HEK293 (cell line): ENCODE data around the gene HIP1.
A peak's percentile ranks its signal among the peaks of the same experiment; 100 is the strongest.

Experiments
- CTCF ChIA-PET: fragments of 350-600 bp; formaldehyde crosslinking; extraction: SDS; loops from one replicate; lab custom pipeline; 2021; ENCODE audit warnings: antibody characterized with exemption; lab: Yijun Ruan, JAX
- POLR2A ChIA-PET: fragments of 300-600 bp; formaldehyde crosslinking; extraction: SDS; loops from one replicate; lab custom pipeline; 2020; ENCODE audit warnings: antibody characterized with exemption, inconsistent platforms; lab: Yijun Ruan, JAX
- H3K27ac ChIP-seq: fragments of 200-500 bp; sonication (Bioruptor generic); 2 replicates; pipeline ENCODE4 v1.5.1; 2014; ENCODE audit warnings: low read depth, low read length, control low read depth, inconsistent platforms; ENCODE audit errors: extremely low read depth
- H3K36me3 ChIP-seq, 2 experiments: fragments of 200-500 bp in 1 of 2; sonication (Bioruptor generic) in 1 of 2; 1 replicate in 1 of 2; 2 replicates in 1 of 2; pipeline ENCODE4 v1.5.1; 2014 to 2017; ENCODE audit warnings: inconsistent platforms in 2 of 2, low read length in 2 of 2; ENCODE audit not compliant: control insufficient read depth in 2 of 2, insufficient read depth in 1 of 2
- H3K4me1 ChIP-seq: fragments of 200-500 bp; sonication (Bioruptor generic); 2 replicates; pipeline ENCODE4 v1.5.1; 2014; ENCODE audit warnings: mild to moderate bottlenecking, low read length, inconsistent platforms; ENCODE audit not compliant: control insufficient read depth, insufficient read depth
- H3K4me3 ChIP-seq: 2 replicates; pipeline ENCODE4 v1.5.1; 2011; ENCODE audit warnings: low read depth, mild to moderate bottlenecking, control low read depth, low read length, moderate library complexity
- H3K9me3 ChIP-seq: fragments of 200-500 bp; sonication (Bioruptor generic); 2 replicates; pipeline ENCODE4 v1.5.1; 2014; ENCODE audit warnings: low read depth, low read length, inconsistent platforms; ENCODE audit not compliant: control insufficient read depth, insufficient read depth
- EGR2 ChIP-seq: fragments of 450-650 bp; formaldehyde crosslinking; IDR thresholded peaks from 2 replicates; pipeline ENCODE4 v1.5.1; 2016; ENCODE audit warnings: low read depth, missing biosample characterization, missing genetic modification characterization
- GLI4 ChIP-seq: fragments of 450-650 bp; formaldehyde crosslinking; IDR thresholded peaks from 2 replicates; pipeline ENCODE4 v1.5.1; 2016; ENCODE audit warnings: missing biosample characterization, missing genetic modification characterization
- KLF10 ChIP-seq: fragments of 450-650 bp; IDR thresholded peaks from 2 replicates; pipeline ENCODE4 v1.5.1; 2018; ENCODE audit warnings: missing biosample characterization, mild to moderate bottlenecking, missing genetic modification characterization
- PRDM1 ChIP-seq: fragments of 450-650 bp; formaldehyde crosslinking; IDR thresholded peaks from 2 replicates; pipeline ENCODE4; 2016; ENCODE audit warnings: missing biosample characterization, missing genetic modification characterization
- SP3 ChIP-seq: fragments of 450-650 bp; formaldehyde crosslinking; IDR thresholded peaks from 2 replicates; pipeline ENCODE4 v1.5.1; 2016; ENCODE audit warnings: missing biosample characterization, missing genetic modification characterization
- ZBTB20 ChIP-seq: fragments of 450-650 bp; formaldehyde crosslinking; IDR thresholded peaks from 2 replicates; pipeline ENCODE4 v1.5.1; 2016; ENCODE audit warnings: missing biosample characterization, missing genetic modification characterization
- ZNF169 ChIP-seq: fragments of 450-650 bp; formaldehyde crosslinking; IDR thresholded peaks from 2 replicates; pipeline ENCODE4 v1.5.1; 2016; ENCODE audit warnings: missing biosample characterization, missing genetic modification characterization
- ZNF175 ChIP-seq: fragments of 450-650 bp; formaldehyde crosslinking; IDR thresholded peaks from 2 replicates; pipeline ENCODE4 v1.5.1; 2016; ENCODE audit warnings: missing biosample characterization, missing genetic modification characterization
- ZNF223 ChIP-seq: fragments of 450-650 bp; formaldehyde crosslinking; IDR thresholded peaks from 2 replicates; pipeline ENCODE4 v1.5.1; 2016; ENCODE audit warnings: missing biosample characterization, missing genetic modification characterization
- ZNF24 ChIP-seq: fragments of 450-650 bp; formaldehyde crosslinking; IDR thresholded peaks from 2 replicates; pipeline ENCODE4 v1.5.1; 2016; ENCODE audit warnings: missing biosample characterization, missing genetic modification characterization
- ZNF366 ChIP-seq: fragments of 450-650 bp; formaldehyde crosslinking; conservative IDR thresholded peaks from 2 replicates; pipeline ENCODE4 v1.5.1; 2016; ENCODE audit warnings: missing biosample characterization, missing genetic modification characterization
- ZNF529 ChIP-seq: fragments of 450-650 bp; formaldehyde crosslinking; IDR thresholded peaks from 2 replicates; pipeline ENCODE4 v1.5.1; 2017; ENCODE audit warnings: missing genetic modification characterization, missing biosample characterization; ENCODE audit not compliant: insufficient replicate concordance
- ZNF596 ChIP-seq: fragments of 450-650 bp; IDR thresholded peaks from 2 replicates; pipeline ENCODE4 v1.5.0; 2018; ENCODE audit warnings: missing biosample characterization, mild to moderate bottlenecking, missing genetic modification characterization, moderate library complexity
- ZNF837 ChIP-seq: fragments of 450-650 bp; formaldehyde crosslinking; IDR thresholded peaks from 2 replicates; pipeline ENCODE4 v1.5.1; 2016; ENCODE audit warnings: missing biosample characterization, missing genetic modification characterization
- ZXDB ChIP-seq: fragments of 450-650 bp; formaldehyde crosslinking; IDR thresholded peaks from 2 replicates; pipeline ENCODE4 v1.5.1; 2016; ENCODE audit warnings: missing biosample characterization, missing genetic modification characterization
- TF ChIP-seq, protein P1 (sequence below): fragments of 450-650 bp; formaldehyde crosslinking; IDR thresholded peaks from 2 replicates; pipeline ENCODE4 v1.5.1; 2016; ENCODE audit warnings: missing biosample characterization, missing genetic modification characterization
- TF ChIP-seq, protein P2 (sequence below): fragments of 450-650 bp; formaldehyde crosslinking; IDR thresholded peaks from 2 replicates; pipeline ENCODE4 v1.5.1; 2016; ENCODE audit warnings: missing biosample characterization, missing genetic modification characterization
- TF ChIP-seq, protein P3 (sequence below): fragments of 450-650 bp; formaldehyde crosslinking; IDR thresholded peaks from 2 replicates; pipeline ENCODE4 v1.5.1; 2016; ENCODE audit warnings: missing biosample characterization, missing genetic modification characterization, low read depth
- TF ChIP-seq, protein P4 (sequence below): fragments of 450-650 bp; formaldehyde crosslinking; IDR thresholded peaks from 2 replicates; pipeline ENCODE4 v1.5.1; 2017; ENCODE audit warnings: missing biosample characterization, missing genetic modification characterization

The HIP1 gene

DNA sequence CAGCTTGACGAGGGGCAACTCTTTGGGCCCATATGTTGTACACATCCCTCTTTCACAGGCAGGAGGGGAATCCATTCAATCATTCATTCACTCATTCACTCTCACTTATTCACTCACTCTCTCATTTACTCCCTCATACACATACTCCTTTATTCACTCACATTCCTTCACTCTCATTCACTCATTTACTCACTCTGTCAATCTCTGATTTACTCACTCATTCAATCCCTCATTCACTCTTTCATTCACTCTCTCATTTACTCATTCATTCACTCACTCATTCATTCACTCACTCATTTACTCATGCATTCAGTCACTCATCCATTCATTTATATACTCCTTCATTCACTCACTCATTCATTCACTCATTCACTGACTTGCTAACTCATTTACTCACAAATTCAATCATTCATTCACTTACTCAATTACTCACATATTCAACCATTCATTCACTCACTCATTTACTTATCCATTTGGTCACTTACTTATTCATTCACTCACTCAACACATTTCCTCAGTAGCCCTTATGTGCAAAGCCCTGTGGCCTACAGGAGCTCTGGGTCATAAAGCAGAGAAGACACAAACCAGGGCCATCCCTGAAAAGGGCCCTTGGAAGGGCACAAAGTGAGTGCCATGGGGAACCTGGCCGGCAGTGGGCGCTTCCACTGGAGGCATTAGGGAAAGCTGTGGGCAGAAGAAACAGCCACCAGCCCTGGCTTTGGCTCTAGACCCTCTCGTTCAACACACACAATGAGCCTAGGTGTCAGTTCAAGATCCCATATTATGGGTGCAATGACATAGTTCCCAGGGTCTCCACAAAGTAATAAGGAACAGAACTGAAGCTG lies 26.0 kb downstream of the HIP1 start:
- CTCF ChIA-PET, result interaction anchor here (0.6 to 1.1 kb wide), 5 partner anchors 8 to 592 kb away, joined by 3 to 5 read pairs (median 3); no protein-coding TSS in a partner anchor
- H3K4me1 ChIP-seq, result no peaks in the 10 kb centered on the region
- peak; percentile 44; the same call in 1 of the 2 replicates for TF ChIP-seq ZNF24 (tag by site-specific recombination)
- peak; percentile 84 for TF ChIP-seq ZNF366
- TF ChIP-seq PRDM1, result peak; percentile 91
- TF ChIP-seq ZBTB20 (tag by site-specific recombination), result no peak
- TF ChIP-seq, all 188 proteins: peak for 3
- Histone ChIP-seq H3K4me3 (no peak overlapping the region), H3K27ac (no peak overlapping the region), H3K9me3 (no peaks in the 10 kb centered on the region), H3K36me3 (no peaks in the 10 kb centered on the region)
- POLR2A ChIA-PET, result no interaction called here

- Histone ChIP-seq H3K4me3 (no peak overlapping the region), H3K4me1 (no peaks in the 10 kb centered on the region), H3K27ac (no peak overlapping the region), H3K9me3 (no peaks in the 10 kb centered on the region), H3K36me3 (no peaks in the 10 kb centered on the region)
- POLR2A ChIA-PET, result no interaction called here
- TF ChIP-seq ZNF175 (no peak), ZNF529 (no peak), SP3 (no peak), ZXDB (tag by site-specific recombination) (no peak), ZNF169 (tag by site-specific recombination) (no peak), ZNF596 (tag by site-specific recombination) (no peak), GLI4 (tag by site-specific recombination) (no peak), KLF10 (no peak), ZNF837 (no peak), ZBTB20 (tag by site-specific recombination) (no peak), EGR2 (tag by site-specific recombination) (no peak), ZNF223 (tag by site-specific recombination) (no peak)
- TF ChIP-seq, protein P1, sequence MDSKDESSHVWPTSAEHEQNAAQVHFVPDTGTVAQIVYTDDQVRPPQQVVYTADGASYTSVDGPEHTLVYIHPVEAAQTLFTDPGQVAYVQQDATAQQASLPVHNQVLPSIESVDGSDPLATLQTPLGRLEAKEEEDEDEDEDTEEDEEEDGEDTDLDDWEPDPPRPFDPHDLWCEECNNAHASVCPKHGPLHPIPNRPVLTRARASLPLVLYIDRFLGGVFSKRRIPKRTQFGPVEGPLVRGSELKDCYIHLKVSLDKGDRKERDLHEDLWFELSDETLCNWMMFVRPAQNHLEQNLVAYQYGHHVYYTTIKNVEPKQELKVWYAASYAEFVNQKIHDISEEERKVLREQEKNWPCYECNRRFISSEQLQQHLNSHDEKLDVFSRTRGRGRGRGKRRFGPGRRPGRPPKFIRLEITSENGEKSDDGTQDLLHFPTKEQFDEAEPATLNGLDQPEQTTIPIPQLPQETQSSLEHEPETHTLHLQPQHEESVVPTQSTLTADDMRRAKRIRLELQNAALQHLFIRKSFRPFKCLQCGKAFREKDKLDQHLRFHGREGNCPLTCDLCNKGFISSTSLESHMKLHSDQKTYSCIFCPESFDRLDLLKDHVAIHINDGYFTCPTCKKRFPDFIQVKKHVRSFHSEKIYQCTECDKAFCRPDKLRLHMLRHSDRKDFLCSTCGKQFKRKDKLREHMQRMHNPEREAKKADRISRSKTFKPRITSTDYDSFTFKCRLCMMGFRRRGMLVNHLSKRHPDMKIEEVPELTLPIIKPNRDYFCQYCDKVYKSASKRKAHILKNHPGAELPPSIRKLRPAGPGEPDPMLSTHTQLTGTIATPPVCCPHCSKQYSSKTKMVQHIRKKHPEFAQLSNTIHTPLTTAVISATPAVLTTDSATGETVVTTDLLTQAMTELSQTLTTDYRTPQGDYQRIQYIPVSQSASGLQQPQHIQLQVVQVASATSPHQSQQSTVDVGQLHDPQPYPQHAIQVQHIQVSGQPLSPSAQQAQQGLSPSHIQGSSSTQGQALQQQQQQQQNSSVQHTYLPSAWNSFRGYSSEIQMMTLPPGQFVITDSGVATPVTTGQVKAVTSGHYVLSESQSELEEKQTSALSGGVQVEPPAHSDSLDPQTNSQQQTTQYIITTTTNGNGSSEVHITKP (tag by site-specific recombination), result no peak
- TF ChIP-seq, protein P2, sequence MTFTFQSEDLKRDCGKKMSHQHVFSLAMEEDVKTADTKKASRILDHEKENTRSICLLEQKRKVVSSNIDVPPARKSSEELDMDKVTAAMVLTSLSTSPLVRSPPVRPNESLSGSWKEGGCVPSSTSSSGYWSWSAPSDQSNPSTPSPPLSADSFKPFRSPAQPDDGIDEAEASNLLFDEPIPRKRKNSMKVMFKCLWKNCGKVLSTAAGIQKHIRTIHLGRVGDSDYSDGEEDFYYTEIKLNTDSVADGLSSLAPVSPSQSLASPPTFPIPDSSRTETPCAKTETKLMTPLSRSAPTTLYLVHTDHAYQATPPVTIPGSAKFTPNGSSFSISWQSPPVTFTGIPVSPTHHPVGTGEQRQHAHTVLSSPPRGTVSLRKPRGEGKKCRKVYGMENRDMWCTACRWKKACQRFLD (tag by site-specific recombination), result no peak
- TF ChIP-seq, protein P3, sequence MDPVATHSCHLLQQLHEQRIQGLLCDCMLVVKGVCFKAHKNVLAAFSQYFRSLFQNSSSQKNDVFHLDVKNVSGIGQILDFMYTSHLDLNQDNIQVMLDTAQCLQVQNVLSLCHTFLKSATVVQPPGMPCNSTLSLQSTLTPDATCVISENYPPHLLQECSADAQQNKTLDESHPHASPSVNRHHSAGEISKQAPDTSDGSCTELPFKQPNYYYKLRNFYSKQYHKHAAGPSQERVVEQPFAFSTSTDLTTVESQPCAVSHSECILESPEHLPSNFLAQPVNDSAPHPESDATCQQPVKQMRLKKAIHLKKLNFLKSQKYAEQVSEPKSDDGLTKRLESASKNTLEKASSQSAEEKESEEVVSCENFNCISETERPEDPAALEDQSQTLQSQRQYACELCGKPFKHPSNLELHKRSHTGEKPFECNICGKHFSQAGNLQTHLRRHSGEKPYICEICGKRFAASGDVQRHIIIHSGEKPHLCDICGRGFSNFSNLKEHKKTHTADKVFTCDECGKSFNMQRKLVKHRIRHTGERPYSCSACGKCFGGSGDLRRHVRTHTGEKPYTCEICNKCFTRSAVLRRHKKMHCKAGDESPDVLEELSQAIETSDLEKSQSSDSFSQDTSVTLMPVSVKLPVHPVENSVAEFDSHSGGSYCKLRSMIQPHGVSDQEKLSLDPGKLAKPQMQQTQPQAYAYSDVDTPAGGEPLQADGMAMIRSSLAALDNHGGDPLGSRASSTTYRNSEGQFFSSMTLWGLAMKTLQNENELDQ, result no peak
- TF ChIP-seq, protein P4, sequence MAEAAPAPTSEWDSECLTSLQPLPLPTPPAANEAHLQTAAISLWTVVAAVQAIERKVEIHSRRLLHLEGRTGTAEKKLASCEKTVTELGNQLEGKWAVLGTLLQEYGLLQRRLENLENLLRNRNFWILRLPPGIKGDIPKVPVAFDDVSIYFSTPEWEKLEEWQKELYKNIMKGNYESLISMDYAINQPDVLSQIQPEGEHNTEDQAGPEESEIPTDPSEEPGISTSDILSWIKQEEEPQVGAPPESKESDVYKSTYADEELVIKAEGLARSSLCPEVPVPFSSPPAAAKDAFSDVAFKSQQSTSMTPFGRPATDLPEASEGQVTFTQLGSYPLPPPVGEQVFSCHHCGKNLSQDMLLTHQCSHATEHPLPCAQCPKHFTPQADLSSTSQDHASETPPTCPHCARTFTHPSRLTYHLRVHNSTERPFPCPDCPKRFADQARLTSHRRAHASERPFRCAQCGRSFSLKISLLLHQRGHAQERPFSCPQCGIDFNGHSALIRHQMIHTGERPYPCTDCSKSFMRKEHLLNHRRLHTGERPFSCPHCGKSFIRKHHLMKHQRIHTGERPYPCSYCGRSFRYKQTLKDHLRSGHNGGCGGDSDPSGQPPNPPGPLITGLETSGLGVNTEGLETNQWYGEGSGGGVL (tag by site-specific recombination), result no peak
- CTCF ChIA-PET, result interaction anchor here (0.6 to 1.1 kb wide), 4 partner anchors 9 to 592 kb away, joined by 3 to 5 read pairs (median 4); no protein-coding TSS in a partner anchor
These were observed 26.9 kb downstream of the HIP1 start for GRCh38 chr7:75711656-75712514.
